ENCODE results near the gene EAF1.
"Not testable (repeated sequence)": the region's sequence is repeated elsewhere in the genome, so short reads cannot be mapped to it uniquely, and the experiment has no call there.

The EAF1 gene

DNA sequence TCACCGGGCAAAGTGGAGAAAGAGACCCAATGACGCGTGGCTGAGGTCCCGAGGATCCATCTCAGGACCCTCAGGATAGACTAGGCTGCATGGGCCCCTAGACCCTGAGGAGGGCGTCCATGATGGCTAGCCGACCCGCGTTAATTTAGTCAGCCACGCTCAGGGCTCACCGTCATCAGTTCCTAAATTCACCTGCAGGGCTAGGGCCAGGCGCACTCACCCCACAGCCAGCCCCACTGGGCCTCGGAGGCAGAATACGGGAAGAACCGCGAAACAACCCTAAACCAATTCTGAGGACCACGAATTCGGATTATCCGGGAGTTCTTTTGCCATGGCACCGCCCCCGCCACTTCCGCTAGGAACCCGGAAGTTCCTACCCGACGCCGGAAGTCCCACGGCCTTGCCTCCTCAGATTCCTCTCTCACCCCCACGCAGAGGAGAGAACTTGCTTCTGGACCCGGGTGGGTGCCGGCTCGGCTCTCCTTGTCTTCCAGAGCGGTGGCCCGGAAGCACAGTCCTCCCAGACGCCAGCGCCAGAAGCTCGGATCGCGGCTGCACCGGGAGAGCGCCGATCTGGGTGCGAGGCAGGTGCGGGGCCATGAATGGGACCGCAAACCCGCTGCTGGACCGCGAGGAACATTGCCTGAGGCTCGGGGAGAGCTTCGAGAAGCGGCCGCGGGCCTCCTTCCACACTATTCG is at the start of gene EAF1, which contains the start of gene METTL6:
Gene EAF1, plus strand, starts transcription at position 417 of the 699 bp plus-strand sequence. Its CDS starts 182 bp downstream, at position 599.
Gene METTL6, minus strand, starts transcription at position 363 of the 699 bp plus-strand sequence. CDS start 1,033 bp downstream, outside the sequence.
- peak; percentile 88 for DNase-seq (ENCODE audit: low read depth)
- H3K4me3 ChIP-seq (ENCODE audit: low read depth, low read length) = peak within 1 kb of the TSS; percentile 95
- TF ChIP-seq, protein P1, sequence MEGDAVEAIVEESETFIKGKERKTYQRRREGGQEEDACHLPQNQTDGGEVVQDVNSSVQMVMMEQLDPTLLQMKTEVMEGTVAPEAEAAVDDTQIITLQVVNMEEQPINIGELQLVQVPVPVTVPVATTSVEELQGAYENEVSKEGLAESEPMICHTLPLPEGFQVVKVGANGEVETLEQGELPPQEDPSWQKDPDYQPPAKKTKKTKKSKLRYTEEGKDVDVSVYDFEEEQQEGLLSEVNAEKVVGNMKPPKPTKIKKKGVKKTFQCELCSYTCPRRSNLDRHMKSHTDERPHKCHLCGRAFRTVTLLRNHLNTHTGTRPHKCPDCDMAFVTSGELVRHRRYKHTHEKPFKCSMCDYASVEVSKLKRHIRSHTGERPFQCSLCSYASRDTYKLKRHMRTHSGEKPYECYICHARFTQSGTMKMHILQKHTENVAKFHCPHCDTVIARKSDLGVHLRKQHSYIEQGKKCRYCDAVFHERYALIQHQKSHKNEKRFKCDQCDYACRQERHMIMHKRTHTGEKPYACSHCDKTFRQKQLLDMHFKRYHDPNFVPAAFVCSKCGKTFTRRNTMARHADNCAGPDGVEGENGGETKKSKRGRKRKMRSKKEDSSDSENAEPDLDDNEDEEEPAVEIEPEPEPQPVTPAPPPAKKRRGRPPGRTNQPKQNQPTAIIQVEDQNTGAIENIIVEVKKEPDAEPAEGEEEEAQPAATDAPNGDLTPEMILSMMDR (IDR thresholded peaks at IDR 0.05; ENCODE audit: insufficient read depth, low read depth, low read length, missing control alignments) = peak; percentile 11

DNA sequence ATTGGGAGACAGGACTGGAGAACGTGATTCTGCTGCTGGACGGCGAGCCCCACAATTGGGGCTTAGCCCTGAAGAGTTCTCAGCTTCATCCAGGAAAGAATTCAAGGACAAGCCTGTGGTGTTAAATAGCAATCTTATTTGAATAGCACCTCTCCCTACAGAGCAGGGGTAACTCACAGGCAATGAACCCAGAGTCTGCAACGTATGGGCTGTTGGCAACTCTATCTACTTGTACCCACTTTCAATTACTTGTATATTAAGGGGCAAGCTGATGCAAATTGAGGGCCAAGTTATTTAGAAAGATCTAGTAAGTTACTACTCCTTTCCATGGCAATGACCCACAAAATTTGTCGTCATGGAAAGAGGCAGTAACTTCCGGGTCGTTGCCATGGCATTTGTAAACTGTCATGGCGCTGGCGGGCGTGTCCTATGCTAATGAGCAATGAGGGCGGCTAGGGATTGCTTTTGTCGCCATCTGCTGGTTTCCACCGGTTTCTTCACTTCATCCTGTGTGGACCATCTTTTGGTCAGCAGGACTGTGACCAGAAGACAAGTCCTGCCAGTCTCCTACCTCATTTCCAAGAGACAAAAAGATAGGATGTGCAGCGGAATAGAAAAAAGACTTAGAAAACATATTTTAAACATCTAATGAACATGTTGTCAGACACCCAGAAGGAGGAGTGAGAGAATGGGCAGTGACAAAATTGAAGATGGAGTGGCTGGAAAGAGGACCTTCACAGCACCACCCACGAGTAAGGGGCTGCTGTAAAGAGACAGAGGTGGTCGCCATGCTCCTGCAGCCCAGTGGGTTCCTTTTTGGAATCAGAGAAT is 49.2 kb upstream of the EAF1 start:
- H3K4me3 ChIP-seq (ENCODE audit: low read depth, low read length) = no peak overlapping the region
- DNase-seq (ENCODE audit: low read depth) = peak; percentile 96
- TF ChIP-seq, protein P1 (IDR thresholded peaks at IDR 0.05; ENCODE audit: insufficient read depth, low read depth, low read length, missing control alignments) = peak; percentile 80

DNA sequence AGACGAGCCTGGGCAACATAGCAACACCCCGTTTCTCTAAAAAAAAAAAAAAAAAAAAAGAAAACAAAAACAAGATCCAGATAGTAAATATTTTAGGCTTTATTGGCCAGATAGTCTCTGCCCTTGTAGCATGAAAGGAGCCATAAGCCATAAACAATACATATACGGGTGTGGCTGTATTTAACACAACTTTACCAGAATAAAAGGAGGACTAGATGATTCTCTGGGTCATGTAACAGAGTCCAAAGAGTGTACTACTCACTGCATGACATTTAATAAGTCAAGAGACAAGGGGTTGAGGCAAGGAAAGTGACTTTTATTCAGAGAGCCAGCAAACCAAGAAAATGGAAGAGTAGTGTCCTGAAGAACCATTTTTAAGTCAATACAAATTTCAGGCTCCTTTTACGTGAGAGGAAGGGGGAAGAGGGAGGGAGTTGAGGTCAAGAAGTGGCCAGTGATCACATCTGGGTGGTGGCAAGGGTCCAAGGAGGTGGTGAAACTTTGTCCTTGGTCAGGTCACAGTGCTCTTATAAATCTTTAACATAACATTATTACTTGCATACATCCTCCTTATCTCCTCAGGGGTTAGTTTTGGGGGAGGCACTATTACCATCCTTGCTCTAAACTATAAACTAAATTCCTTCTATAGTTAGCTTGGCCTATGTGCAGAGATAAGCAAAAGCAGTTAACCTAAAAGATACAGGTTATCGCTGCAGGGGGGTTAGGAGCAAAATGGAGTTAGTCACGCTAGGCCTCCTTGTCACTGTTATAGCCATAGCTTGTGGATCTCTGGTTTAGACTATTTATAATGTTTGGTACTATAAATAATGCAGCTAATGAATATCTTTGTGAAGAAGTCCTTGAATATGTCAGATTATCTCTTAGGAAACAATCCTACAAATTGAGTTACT is 46.2 kb upstream of the EAF1 start:
- TF ChIP-seq, protein P1 (IDR thresholded peaks at IDR 0.05; ENCODE audit: insufficient read depth, low read depth, low read length, missing control alignments) = no peak
- no peak overlapping the region for H3K4me3 ChIP-seq (ENCODE audit: low read depth, low read length)
- no peak for DNase-seq (ENCODE audit: low read depth)

DNA sequence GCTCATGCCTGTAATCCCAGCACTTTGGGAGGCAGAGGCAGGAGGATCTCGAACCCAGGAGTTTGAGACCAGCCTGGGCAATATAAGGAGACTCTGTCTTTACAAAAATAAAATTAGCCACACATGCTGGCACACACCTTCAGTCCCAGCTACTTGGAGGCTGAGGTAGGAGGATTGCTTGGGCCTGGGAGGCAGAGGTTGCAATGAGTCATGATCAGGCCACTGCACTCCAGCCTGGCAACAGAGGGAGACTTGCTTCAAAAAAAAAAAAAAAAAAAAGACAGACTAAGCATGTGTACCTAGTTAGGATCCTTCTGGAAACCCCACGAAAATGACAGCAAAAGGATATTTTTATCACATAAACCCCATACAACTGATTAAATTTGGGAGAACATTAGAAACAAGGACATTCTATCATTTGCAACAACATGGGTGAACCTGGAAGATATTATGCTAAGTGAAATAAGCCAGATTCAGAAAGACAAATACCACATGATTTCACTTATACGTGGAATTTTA is 44.9 kb upstream of the EAF1 start:
- H3K4me3 ChIP-seq (ENCODE audit: low read depth, low read length) = no peak overlapping the region
- TF ChIP-seq, protein P1 (IDR thresholded peaks at IDR 0.05; ENCODE audit: insufficient read depth, low read depth, low read length, missing control alignments) = no peak
- no peak for DNase-seq (ENCODE audit: low read depth)

DNA sequence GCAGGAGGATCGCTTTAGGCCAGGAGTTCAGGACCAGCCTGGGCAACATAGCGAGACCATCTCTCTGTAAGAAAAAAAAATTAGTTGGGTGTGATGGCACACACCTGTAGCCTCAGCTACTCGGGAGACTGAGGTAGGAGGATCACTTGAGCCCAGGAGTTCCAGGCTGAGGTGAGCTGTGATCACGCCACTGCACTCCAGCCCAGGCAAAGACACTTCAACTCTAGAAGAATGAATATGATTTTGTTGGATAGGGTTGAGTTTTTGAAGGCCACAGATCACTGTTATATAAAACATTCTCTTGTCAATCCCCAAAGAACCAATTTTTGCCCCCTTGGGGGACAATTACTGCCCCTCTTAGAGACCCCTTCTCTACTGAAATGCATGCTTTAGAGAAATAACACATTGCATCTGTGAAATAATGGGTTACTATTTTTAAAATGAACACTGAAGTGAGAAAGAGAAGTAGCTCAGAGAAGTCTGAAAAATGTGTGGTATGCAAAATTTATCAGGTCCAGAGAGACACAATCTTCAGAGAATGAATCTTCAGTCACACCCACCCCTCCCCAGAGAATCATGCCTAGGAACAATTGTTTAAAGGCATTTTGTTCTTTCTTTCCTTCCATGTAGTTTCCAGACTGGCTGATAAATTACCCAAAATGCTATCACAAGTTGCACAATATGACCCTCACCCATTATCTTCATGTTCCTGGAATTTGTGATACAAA is 42.7 kb upstream of the EAF1 start:
- peak; percentile 88 for DNase-seq (ENCODE audit: low read depth)
- peak overlapping the region; percentile 23 for H3K4me3 ChIP-seq (ENCODE audit: low read depth, low read length)
- TF ChIP-seq, protein P1 (IDR thresholded peaks at IDR 0.05; ENCODE audit: insufficient read depth, low read depth, low read length, missing control alignments) = no peak

DNA sequence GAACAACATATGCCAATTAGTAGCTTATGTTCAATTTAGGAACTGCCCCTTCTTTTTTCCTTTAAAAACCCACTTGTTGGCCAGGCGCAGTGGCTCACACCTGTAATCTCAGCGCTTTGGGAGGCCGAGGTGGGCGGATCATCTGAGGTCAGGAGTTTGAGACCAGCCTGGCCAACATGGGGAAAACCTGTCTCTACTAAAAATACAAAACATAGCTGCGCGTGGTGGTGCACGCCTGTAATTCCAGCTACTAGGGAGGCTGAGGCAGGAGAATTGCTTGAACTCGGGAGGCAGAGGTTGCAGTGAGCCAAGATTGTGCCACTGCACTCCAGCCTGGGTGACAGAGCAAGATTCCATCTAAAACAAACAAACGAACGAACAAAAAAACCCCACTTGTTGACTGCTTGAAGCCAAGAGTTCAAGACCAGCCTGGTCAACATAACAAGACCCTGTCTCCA is 42.1 kb upstream of the EAF1 start:
- not testable (repeated sequence) for H3K4me3 ChIP-seq (ENCODE audit: low read depth, low read length); DNase-seq (ENCODE audit: low read depth)

Data from GM12865 (cell line).